HCT116 (cell line): Measurements from ENCODE around the gene RIPOR3. TPM values are rescaled to one million over a fixed set of nuclear protein-coding genes. Genes with fewer than 3 reads are reported as not detected.

Experiments used
- ATAC-seq: fragments of 200-7000 bp; cut with Tn5 transposase; 2 replicates; pipeline ENCODE4 v1.9.1; 2020; ENCODE audit warnings: mild to moderate bottlenecking, moderate library complexity
- BruUV-seq: library from RNA; stranded (reverse); fragments of 400-500 nt; replicated peaks from 2 replicates; lab custom pipeline; 2021; lab: Mats Ljungman, UMichigan
- CTCF ChIA-PET: fragments of 300-600 bp; sonication (Branson Sonifier 250); formaldehyde crosslinking; loops from one replicate; lab custom pipeline; 2021; ENCODE audit warnings: antibody characterized with exemption; lab: Charles Lee
- POLR2A ChIA-PET: fragments of 300-600, 350-600 bp; sonication (Branson Sonifier 250); formaldehyde crosslinking; loops from one replicate; lab custom pipeline; 2021; ENCODE audit warnings: antibody characterized with exemption; lab: Charles Lee
- RAD21 ChIA-PET, 2 experiments: fragments of 300-600 bp; sonication (Branson Sonifier 250); formaldehyde crosslinking; loops; one replicate each; lab custom pipeline; 2023; ENCODE audit warnings: low total read pairs in 2 of 2; ENCODE audit not compliant: uncharacterized antibody in 2 of 2, unreplicated experiment in 2 of 2, low non-redundant PET in 1 of 2; lab: Charles Lee
- DNase-seq: peaks from one replicate; pipeline ENCODE4 v3.0.0-alpha.2; 2010; ENCODE audit warnings: low read depth, low spot score
- H2AFZ ChIP-seq: fragments of 200-600 bp; shearing (Covaris generic), sonication (generic); 2 replicates; pipeline ENCODE4 v1.6.1; 2017; ENCODE audit warnings: low read depth, mixed run types, mixed read lengths, antibody characterized with exemption, low read length; ENCODE audit not compliant: poor library complexity, severe bottlenecking
- H3K27ac ChIP-seq: 2 replicates; pipeline ENCODE4 v1.5.1; 2012; ENCODE audit warnings: low read depth, low read length
- H3K27me3 ChIP-seq: fragments of 200-600 bp; sonication (generic); 2 replicates; pipeline ENCODE4 v1.6.1; 2016; ENCODE audit warnings: mixed run types, low read length, mixed read lengths; ENCODE audit not compliant: insufficient read depth
- H3K36me3 ChIP-seq, 2 experiments: fragments of 200-500 bp in 1 of 2; fragments of 200-600 bp in 1 of 2; sonication (Bioruptor generic) in 1 of 2; sonication (generic) in 1 of 2; 2 replicates each; pipeline versions ENCODE4 v1.5.1 to v1.6.1; 2014 to 2016; ENCODE audit warnings: low read length in 2 of 2, inconsistent platforms in 1 of 2, mixed read lengths in 1 of 2, mixed run types in 1 of 2; ENCODE audit not compliant: insufficient read depth in 2 of 2, control insufficient read depth in 1 of 2
- H3K4me1 ChIP-seq, 2 experiments: fragments of 200-600 bp in 1 of 2; sonication (generic) in 1 of 2; 2 replicates each; pipeline versions ENCODE4 v1.5.1 to v1.6.1; 2012 to 2017; ENCODE audit warnings: low read length in 2 of 2, inconsistent platforms in 1 of 2, mild to moderate bottlenecking in 1 of 2, mixed read lengths in 1 of 2, mixed run types in 1 of 2, moderate library complexity in 1 of 2; ENCODE audit not compliant: insufficient read depth in 2 of 2, control insufficient read depth in 1 of 2
- H3K4me2 ChIP-seq: fragments of 200-600 bp; sonication (generic); 2 replicates; pipeline ENCODE4 v1.6.1; 2017; ENCODE audit warnings: mixed run types, low read length, mixed read lengths
- H3K4me3 ChIP-seq, 2 experiments: fragments of 200-600 bp in 1 of 2; sonication (generic) in 1 of 2; replicated peaks in 1 of 2; 2 replicates each; pipeline ENCODE4 v1.5.1; 2011 to 2016; ENCODE audit warnings: low read length in 2 of 2, control low read depth in 1 of 2, low read depth in 1 of 2, mild to moderate bottlenecking in 1 of 2, mixed read lengths in 1 of 2, mixed run types in 1 of 2
- H3K79me2 ChIP-seq: fragments of 200-600 bp; sonication (generic); 2 replicates; pipeline ENCODE4 v1.6.1; 2017; ENCODE audit warnings: mild to moderate bottlenecking, mixed run types, low read length, moderate library complexity, mixed read lengths; ENCODE audit not compliant: insufficient read depth
- H3K9ac ChIP-seq: fragments of 200-600 bp; sonication (generic); 2 replicates; pipeline ENCODE4 v1.6.1; 2016; ENCODE audit warnings: low read length, mixed read lengths
- H3K9me2 ChIP-seq: fragments of 200-600 bp; sonication (generic), shearing (Covaris generic); 2 replicates; pipeline ENCODE4 v1.6.1; 2017; ENCODE audit warnings: mixed run types, mild to moderate bottlenecking, moderate library complexity; ENCODE audit not compliant: insufficient read depth
- H3K9me3 ChIP-seq, 2 experiments: fragments of 200-500 bp in 1 of 2; fragments of 200-600 bp in 1 of 2; sonication (Bioruptor generic) in 1 of 2; sonication (generic) in 1 of 2; 2 replicates each; pipeline ENCODE4 v1.6.1; 2014 to 2017; ENCODE audit warnings: low read length in 2 of 2, mixed read lengths in 2 of 2, inconsistent platforms in 1 of 2, low read depth in 1 of 2, mild to moderate bottlenecking in 1 of 2, mixed run types in 1 of 2, moderate library complexity in 1 of 2; ENCODE audit not compliant: control insufficient read depth in 1 of 2, insufficient read depth in 1 of 2
- H4K20me1 ChIP-seq: fragments of 200-600 bp; sonication (generic), shearing (Covaris generic); 2 replicates; pipeline ENCODE4 v1.6.1; 2017; ENCODE audit warnings: mixed run types, mild to moderate bottlenecking, moderate library complexity; ENCODE audit not compliant: insufficient read depth
- CBX3 ChIP-seq: IDR thresholded peaks from 2 replicates; pipeline ENCODE4 v1.6.1; 2012; ENCODE audit warnings: low read depth
- CEBPB ChIP-seq: IDR thresholded peaks from 2 replicates; pipeline ENCODE4 v1.6.1; 2012; ENCODE audit warnings: low read depth
- CTCF ChIP-seq, 3 experiments: fragments of 200-600 bp in 1 of 3; sonication (generic) in 1 of 3; IDR thresholded peaks in 2 of 3; conservative IDR thresholded peaks in 1 of 3; 2 replicates each; pipeline ENCODE4 v1.5.1; 2012 to 2017; ENCODE audit warnings: low read depth in 2 of 3, low read length in 2 of 3, antibody characterized with exemption in 1 of 3, borderline replicate concordance in 1 of 3, control low read depth in 1 of 3, mild to moderate bottlenecking in 1 of 3, mixed read lengths in 1 of 3, mixed run types in 1 of 3, moderate library complexity in 1 of 3; ENCODE audit not compliant: insufficient read depth in 1 of 3
- EGR1 ChIP-seq: IDR thresholded peaks from 2 replicates; pipeline ENCODE4 v1.6.1; 2012; ENCODE audit warnings: low read depth
- EZH2 ChIP-seq: fragments of 200-600 bp; sonication (generic); IDR thresholded peaks from 2 replicates; pipeline ENCODE4 v1.6.1; 2017; ENCODE audit warnings: antibody characterized with exemption, mixed run types
- EZH2phosphoT487 ChIP-seq: fragments of 200-600 bp; IDR thresholded peaks from 2 replicates; pipeline ENCODE4 v1.6.1; 2018; ENCODE audit warnings: antibody characterized with exemption, borderline replicate concordance
- FOSL1 ChIP-seq: IDR thresholded peaks from 2 replicates; pipeline ENCODE4 v1.6.1; 2012; ENCODE audit warnings: low read depth
- RAD21 ChIP-seq: IDR thresholded peaks from 2 replicates; pipeline ENCODE4 v1.6.1; 2012; ENCODE audit warnings: low read depth, mild to moderate bottlenecking
- SIN3A ChIP-seq: IDR thresholded peaks from 2 replicates; pipeline ENCODE4 v1.6.1; 2012; ENCODE audit warnings: low read depth
- SP1 ChIP-seq: IDR thresholded peaks from 2 replicates; pipeline ENCODE4 v1.6.1; 2012; ENCODE audit warnings: low read depth
- SRF ChIP-seq: IDR thresholded peaks from 2 replicates; pipeline ENCODE4 v1.6.1; 2012; ENCODE audit warnings: low read depth
- ZNF274 ChIP-seq: fragments of 200-500 bp; sonication (Bioruptor generic); IDR thresholded peaks from 2 replicates; pipeline ENCODE4 v1.6.1; 2014; ENCODE audit warnings: mild to moderate bottlenecking, low read depth, low read length, inconsistent platforms
- intact Hi-C: fragments of 100-400 bp; cut with micrococcal nuclease; formaldehyde crosslinking; loops from 2 replicates; pipeline ENCODE4 v1.10.0; 2022
- total RNA-seq: library from RNA; stranded (reverse); gene quantifications from one replicate; pipeline ENCODE4 v1.2.1, GENCODE V29; 2021; ENCODE audit not compliant: unreplicated experiment
- TF ChIP-seq, protein P1 (sequence below): IDR thresholded peaks from 2 replicates; pipeline ENCODE4 v1.6.1; 2012; ENCODE audit warnings: low read depth
- TF ChIP-seq, protein P2 (sequence below): IDR thresholded peaks from 2 replicates; pipeline ENCODE4 v1.6.1; 2012

The RIPOR3 gene
- total RNA-seq, 1 experiment from 2014 or later: 0.22 TPM

DNA sequence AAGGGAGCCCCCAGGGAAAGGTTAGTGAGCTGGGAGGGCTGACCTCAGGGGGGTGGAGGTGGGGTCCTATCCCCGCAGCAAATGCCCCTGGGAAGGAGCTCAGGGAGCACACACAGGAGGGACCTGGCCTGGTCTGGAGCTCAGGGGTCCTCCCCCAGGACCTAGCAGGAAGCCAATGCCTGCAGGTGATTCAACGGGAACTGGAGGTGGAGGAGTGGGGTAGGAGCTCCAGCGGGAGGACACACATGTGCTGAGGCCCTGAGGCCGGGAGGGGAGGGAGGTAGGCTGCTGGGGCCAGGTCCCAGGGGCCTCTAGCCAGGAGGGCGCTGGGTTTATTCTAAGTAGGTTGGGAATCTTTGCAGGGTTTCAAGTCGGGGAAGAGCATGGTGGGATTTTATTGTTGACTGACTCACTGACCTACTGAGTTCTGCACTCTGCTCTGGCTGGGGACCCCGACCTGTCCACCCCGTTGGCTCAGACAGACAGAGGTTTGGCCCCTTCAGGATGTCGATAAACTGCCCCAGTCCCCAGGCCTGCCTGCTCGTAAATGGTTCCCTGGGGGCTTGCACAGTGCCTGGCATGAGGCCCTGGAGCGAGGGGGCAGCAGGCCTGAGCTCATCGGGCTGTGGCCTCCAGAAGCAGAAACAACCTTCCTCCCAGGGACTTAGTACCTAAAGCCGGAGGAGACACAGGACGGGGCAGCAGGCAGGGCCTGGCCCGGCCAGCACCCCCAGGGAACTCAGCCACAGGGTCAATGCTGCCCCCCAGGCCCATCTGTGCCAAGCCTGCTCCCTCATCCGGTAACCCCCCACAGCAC is 62.3 kb downstream of the RIPOR3 start:
- no peak overlapping the region for H3K4me3 ChIP-seq
- CTCF ChIA-PET: interaction anchor here (1.2 to 1.4 kb wide), 2 partner anchors 159 to 162 kb away, joined by 4 to 6 read pairs; no protein-coding TSS in a partner anchor
- H3K4me2 ChIP-seq: no peak overlapping the region
- no peaks in the 10 kb centered on the region for H4K20me1 ChIP-seq
- no TSS peak for BruUV-seq
- H3K79me2 ChIP-seq: no peaks in the 10 kb centered on the region
- H3K4me1 ChIP-seq: peaks cover 6 to 20% of the 10 kb centered on the region in 2 experiments; a peak in 3 of 4 replicates
- no peaks in the 10 kb centered on the region for H3K9me2 ChIP-seq
- intact Hi-C loops: loop anchor here (5.0 kb wide), 1 partner anchor 118 kb away; no protein-coding TSS in a partner anchor
- POLR2A ChIA-PET: interaction anchor here (3.5 kb wide), 1 partner anchor 159 kb away, joined by 12 read pairs; no protein-coding TSS in a partner anchor
- H2AFZ ChIP-seq: no peak overlapping the region
- H3K27me3 ChIP-seq: no peaks in the 10 kb centered on the region
- no peaks in the 10 kb centered on the region for H3K36me3 ChIP-seq
- ATAC-seq (no peak), DNase-seq (no peak)
- RAD21 ChIA-PET: no interaction called here
- H3K9ac ChIP-seq: no peak overlapping the region
- no peak for TF ChIP-seq EZH2phosphoT487
- H3K27ac ChIP-seq: no peak overlapping the region
- H3K9me3 ChIP-seq: no peaks in the 10 kb centered on the region

GRCh38 chr20:50628332-50628731 is 63.0 kb downstream of the RIPOR3 start:
- no peak overlapping the region for H3K27ac ChIP-seq
- H3K79me2 ChIP-seq: no peaks in the 10 kb centered on the region
- no peak overlapping the region for H3K9ac ChIP-seq
- H3K27me3 ChIP-seq: no peaks in the 10 kb centered on the region
- H3K9me2 ChIP-seq: no peaks in the 10 kb centered on the region
- H3K4me2 ChIP-seq: no peak overlapping the region
- DNase-seq (no peak), ATAC-seq (no peak)
- no peaks in the 10 kb centered on the region for H4K20me1 ChIP-seq
- ChIA-PET POLR2A (interaction anchor here (3.5 kb wide), 1 partner anchor 160 kb away, joined by 12 read pairs; no protein-coding TSS in a partner anchor), CTCF (interaction anchor here (1.2 to 1.4 kb wide), 2 partner anchors 160 to 162 kb away, joined by 4 to 6 read pairs; no protein-coding TSS in a partner anchor), RAD21 (no interaction called here)
- H3K4me3 ChIP-seq: no peak overlapping the region
- no TSS peak for BruUV-seq
- no peak overlapping the region for H2AFZ ChIP-seq
- intact Hi-C loops: loop anchor here (5.0 kb wide), 1 partner anchor 119 kb away; no protein-coding TSS in a partner anchor
- no peaks in the 10 kb centered on the region for H3K9me3 ChIP-seq
- H3K36me3 ChIP-seq: no peaks in the 10 kb centered on the region
- H3K4me1 ChIP-seq: peaks cover 6 to 20% of the 10 kb centered on the region in 2 experiments; a peak in 3 of 4 replicates
- TF ChIP-seq RAD21: no peak
- no peak for TF ChIP-seq CTCF (IDR thresholded peaks at IDR 0.05 in 2 of 3, conservative IDR thresholded peaks at IDR 0.05 in 1 of 3; ENCODE audit: borderline replicate concordance in 1 of 3, insufficient read depth in 1 of 3, low read depth in 2 of 3, low read length in 2 of 3)
- no peak for TF ChIP-seq SP1
- no peak for TF ChIP-seq CEBPB
- TF ChIP-seq ZNF274: no peak
- no peak for TF ChIP-seq SIN3A
- no peak for TF ChIP-seq EZH2
- TF ChIP-seq SRF: no peak
- TF ChIP-seq, protein P1, sequence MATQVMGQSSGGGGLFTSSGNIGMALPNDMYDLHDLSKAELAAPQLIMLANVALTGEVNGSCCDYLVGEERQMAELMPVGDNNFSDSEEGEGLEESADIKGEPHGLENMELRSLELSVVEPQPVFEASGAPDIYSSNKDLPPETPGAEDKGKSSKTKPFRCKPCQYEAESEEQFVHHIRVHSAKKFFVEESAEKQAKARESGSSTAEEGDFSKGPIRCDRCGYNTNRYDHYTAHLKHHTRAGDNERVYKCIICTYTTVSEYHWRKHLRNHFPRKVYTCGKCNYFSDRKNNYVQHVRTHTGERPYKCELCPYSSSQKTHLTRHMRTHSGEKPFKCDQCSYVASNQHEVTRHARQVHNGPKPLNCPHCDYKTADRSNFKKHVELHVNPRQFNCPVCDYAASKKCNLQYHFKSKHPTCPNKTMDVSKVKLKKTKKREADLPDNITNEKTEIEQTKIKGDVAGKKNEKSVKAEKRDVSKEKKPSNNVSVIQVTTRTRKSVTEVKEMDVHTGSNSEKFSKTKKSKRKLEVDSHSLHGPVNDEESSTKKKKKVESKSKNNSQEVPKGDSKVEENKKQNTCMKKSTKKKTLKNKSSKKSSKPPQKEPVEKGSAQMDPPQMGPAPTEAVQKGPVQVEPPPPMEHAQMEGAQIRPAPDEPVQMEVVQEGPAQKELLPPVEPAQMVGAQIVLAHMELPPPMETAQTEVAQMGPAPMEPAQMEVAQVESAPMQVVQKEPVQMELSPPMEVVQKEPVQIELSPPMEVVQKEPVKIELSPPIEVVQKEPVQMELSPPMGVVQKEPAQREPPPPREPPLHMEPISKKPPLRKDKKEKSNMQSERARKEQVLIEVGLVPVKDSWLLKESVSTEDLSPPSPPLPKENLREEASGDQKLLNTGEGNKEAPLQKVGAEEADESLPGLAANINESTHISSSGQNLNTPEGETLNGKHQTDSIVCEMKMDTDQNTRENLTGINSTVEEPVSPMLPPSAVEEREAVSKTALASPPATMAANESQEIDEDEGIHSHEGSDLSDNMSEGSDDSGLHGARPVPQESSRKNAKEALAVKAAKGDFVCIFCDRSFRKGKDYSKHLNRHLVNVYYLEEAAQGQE: no peak
- no peak for TF ChIP-seq FOSL1
- TF ChIP-seq EGR1: no peak
- TF ChIP-seq, protein P2, sequence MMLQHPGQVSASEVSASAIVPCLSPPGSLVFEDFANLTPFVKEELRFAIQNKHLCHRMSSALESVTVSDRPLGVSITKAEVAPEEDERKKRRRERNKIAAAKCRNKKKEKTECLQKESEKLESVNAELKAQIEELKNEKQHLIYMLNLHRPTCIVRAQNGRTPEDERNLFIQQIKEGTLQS: no peak
- TF ChIP-seq CBX3: no peak
